NOMO-1 treated with DMSO at 0.1 percent for 48 hours (cell line): Measurements from ENCODE around the gene RXFP4.
"Not testable (repeated sequence)": the region's sequence is repeated elsewhere in the genome, so short reads cannot be mapped to it uniquely, and the experiment has no call there.

Experiments used
- DNase-seq: peaks from one replicate; lab custom pipeline; 2025; ENCODE audit not compliant: unreplicated experiment; lab: John Stamatoyannopoulos, UW

RXFP4 gene

DNA sequence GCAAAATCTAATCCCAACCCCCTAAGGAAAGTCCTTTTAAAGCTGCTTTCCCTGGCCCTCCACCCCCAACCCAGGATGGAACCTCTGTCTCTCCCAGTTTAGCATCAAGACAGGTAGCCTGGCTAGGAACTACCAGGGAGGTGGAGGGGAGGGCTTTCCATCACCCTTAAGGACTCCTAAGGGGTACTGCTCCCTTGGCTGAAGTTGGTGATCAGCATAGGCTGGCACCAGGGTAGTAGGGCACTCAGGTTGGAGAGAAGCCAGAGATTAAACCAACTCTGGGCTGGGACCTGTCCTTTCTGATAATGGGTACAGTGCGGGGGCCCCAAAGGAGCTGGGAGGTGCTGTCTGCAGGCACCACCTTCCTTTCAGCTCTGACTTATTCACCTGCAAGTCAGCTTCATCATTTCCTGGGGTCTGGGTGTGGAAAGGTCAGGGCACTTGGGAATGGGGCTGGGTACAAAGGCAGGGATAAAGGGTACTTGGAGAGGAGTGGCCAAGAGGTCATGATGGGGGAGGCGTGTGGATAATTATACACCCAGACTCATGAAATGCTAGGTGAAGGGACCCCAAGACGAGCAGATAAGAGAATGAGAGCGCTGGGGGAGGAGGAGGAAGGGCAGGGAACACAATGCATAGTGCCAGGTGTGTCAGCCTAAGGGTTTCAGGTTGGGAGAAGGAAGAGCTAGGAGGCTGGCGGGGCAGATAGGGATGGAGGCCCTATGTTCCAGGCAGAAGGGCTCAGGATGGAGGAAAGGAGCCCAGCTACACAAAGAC is 35.7 kb downstream of the RXFP4 start:
- DNase-seq: no peak

DNA sequence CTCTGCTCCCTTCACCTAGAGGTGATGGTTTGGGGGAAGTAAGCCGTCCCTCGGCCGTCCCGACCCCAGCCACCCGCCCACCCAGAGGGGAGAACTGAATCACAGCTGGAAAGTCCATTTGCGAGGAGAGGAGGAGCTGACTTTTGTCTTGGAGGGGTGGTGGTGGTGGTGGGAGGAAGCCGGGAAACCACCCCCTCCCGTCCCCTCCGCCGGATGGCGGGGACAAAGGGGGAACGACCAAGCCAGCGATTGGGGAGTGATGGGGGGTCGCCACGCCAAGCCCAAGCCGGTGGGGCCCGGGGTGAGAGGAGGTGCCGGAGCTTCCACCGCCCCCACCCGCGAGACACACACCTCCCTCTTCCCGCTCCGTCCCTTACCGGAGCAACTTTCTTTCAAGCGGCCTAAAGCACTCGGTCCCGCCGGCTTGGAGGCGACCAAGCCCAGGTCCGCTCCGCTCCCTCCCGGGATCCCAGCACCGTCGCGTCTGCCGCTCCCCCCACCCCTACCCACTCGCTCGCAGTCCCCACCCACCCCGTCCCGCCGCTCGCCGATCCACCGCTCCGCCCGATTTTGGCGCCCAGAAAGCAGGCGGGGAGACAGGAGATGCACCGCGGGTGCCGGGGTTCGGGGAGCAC is 36.4 kb downstream of the RXFP4 start:
- no peak for DNase-seq

DNA sequence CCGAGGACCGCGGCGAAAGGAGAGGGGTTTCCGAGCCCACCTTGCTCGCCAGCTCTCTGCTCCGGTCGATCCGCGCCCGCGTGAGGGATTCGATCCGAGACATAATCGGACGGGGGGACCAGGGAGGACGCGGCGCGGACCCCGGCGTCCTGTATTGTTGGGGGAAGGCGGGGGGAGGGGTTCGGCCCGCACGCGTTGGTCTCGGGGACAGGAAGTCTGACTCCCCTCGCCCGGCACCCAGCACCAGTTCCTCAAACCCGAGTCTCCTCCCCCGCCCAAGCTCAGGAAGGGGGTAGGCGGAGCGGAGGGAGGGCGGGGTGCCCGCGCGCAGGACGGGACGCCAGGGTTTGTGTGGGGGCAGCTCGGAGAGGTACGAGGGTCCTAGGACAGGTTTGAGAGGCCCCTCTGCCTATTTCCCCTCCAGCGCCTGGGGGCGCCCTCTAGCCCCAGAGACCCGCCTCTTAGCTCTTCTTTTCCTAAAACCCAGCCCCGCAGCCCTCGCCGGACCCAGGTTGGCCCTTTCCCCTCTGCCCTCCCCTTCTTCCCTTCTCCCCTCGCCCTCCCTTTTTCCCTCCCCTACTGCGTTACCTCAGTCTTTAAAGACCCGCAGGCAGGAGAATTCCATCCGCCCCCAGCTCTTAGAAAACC is 37.0 kb downstream of the RXFP4 start, which contains the start of gene ARHGEF2:
ARHGEF2 (minus strand) TSS at position 223 of the 648 bp plus-strand sequence; CDS start at position 103, 120 bp downstream.
- DNase-seq: peak; percentile 95

DNA sequence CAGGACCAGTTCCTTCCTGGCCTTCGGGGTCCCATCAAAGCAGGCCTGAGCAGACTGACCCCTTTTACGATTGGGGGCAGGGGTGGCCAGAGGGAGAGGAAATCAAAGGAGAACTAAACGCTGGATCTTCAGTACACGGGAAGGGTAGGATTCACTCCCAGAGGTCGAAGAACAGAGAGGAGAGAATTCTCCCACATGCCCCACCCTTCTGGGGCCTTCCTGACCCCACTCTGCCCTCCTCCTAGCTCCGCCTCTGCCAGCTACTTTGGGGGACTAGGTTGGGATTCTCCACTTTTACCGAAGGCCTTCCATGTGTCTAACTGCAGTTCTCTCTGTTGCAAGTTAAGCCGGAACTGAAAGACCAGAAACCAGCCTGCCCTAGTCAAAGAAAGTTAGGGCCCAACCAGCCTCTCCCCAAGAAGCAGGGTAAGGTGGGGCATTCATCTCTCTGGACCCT is 37.6 kb downstream of the RXFP4 start:
- peak; percentile 48 for DNase-seq

DNA sequence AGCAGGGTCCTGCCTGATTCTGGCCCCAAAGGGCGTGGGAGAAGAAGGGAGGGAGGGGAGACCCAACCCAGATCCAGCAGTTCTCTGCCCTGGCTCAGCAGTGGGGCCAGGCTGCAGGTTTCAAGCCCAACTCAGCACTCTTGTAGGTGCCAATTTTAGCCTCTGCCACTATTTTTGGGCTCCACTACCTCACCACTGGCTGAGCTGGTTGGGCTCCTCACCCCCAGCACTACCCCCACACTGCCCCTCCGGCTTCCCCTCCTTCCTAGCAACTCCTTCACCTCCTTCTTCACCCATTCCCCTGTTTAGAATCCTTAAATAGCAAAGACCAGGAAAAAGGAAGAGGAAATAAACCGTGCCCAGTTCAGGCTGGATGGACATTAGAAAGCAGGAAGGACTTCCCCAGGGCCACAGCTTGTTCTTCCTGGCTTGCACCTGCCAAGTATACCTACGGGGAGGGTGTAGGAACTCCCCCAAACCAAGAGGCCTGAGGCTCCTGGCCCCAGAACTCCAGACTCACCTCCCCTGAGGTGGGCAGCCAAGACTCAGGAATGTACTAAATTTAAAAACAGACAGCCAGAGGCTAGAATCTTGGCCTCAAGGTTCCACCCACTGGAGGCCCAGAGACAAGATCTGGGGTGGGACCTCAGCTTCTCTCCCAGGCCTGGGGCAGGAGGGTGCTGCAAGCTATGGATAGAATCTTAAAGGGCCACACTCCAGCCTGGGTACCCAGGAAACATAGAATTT is 38.3 kb downstream of the RXFP4 start:
- no peak for DNase-seq

DNA sequence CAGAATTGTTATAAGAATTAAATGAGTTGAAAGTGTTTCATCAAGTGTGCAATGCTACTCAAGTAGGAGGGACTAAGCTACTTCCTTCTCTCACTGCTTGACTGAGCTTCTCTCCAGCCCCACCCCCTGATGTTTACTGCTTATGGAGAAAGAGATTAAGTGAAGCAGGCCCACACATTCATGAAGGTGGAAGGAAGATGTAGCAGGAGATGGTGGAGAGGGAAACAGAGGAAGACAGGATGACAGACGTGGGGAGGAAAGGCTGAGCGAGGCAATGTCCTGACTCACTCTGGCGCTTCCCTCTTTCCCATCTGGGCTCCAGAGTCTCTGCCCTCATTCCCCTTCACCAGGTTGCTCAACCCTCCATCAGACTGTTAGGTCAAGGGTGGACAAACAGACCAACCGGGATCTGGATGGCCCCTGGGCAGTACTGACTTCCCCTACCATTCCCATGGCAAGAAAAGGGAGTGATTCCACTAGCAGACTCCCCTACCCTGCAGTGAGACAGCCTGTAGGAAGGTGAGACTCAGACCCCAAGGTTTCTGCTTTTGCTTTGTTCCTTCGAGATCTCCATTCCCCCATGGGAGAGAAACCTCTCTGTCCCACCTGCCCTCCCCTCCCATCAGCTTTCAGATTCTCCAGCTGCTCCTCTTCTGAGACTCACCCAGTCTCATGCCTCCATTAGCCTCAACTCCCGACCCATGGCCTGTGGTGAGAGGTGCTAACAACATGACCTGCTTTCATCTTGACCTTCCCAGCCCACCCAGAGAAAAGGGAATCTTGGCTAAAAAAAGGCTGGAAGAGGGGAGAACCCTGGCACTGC is 40.0 kb downstream of the RXFP4 start:
- peak; percentile 77 for DNase-seq

DNA sequence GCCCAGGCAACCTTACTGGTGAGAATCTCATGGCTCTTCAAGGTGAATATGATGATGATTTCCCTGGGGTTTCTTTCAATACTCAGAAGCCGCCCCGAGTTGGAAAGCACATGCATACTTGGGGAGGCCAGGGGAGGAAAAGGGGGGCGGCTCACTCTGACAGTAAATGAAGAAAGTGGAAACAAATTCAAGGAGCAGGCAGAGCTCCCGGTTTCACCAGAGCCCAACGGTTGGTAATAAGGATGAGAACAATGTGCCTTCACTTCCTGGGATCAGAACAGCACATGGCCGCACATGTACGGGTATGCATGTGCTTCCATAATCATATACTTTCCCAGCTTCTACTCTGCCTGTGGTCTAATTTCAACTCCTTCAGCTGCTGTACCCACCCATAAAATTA is 40.7 kb downstream of the RXFP4 start:
- DNase-seq: no peak

DNA sequence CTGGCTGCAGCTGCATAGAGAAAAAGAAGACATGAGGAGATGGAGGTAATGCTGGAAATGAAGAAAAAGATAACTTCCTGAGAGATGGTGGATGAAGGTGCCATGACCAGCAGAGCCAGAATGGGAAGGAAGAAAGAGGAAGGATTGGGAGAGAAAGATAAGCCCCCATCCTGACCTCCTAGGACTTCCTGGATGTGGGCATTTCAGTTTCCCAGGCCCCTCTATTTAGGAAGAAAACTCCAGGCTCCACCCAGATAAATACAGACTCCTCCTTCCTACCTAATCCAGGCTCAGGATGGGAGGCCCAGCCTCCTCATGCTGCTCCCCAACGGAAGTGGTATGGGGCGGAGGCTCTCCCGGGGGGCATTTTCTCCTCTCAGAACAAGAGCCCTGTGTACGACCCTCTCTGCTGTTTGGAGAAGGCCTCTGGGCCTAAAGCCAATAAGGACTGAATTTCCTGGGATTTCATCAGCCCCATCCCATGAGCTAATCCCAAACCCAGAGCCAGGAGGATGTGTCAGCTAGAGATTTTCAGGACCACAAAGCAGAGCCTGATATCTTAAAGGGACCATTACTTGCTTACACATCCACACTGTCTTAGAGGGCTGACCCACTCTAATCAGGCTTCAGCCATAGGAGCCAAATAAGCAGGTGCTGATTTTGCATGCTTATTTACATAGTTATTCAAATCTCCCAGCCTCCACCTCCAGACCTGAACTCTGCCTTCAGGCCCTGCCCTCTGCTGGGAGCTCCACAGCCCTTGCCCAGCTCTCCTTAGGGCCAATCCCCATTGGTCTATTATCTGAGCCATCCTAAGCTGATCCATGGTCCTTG is 42.0 kb downstream of the RXFP4 start:
- DNase-seq: no peak

DNA sequence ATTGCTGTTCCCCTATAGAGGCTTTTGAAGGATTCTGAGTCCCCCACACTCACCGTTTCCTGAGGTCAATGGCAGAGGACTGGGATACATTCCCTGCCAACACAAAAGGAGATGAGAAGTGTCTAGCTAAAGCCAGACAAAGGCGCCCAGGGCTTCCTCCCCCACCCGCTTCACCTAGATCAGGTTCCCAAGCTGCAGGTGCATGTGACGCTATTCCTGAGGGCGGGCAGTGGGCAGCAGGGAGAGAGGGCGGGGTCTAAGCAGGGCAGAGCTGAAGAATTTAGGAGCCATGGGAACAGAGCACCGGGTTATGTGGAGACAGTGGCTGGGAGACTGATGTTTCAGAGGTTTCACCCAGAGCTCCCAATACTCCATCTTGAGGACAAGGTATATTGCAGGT is 42.9 kb downstream of the RXFP4 start:
- DNase-seq: no peak

DNA sequence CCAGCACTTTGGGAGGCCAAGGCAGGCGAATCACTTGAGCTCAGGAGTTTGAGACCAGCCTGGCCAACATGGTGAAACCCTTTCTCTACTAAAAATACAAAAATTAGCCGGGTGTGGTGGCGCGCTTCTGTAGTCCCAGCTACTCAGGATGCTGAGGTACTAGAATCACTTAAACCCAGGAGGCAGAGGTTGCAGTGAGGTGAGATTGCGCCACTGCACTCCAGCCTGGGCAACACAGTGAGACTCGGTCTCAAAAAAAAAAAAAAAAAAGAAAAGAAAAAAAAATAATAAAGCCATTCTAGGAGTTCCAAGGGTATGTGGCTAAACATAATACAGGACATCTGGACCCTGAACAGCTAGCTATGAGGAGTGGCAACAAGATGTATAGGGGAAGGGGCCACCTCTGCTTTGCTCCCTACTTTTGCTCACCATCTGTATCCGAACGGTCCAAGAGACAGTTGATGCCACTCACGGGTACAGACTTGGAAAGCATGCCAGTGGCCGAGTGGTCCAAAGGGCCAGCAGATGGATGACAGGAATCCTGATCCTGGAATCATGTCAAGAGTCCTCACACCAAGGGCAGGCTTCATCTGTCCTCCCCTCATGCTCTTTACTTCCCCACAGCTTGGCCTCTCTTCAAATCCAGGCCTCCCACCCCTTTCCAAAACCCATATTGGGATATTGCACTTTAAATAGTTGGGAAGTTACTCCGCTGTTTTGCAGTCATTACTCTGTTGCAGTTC is 43.6 kb downstream of the RXFP4 start:
- not testable (repeated sequence) for DNase-seq

DNA sequence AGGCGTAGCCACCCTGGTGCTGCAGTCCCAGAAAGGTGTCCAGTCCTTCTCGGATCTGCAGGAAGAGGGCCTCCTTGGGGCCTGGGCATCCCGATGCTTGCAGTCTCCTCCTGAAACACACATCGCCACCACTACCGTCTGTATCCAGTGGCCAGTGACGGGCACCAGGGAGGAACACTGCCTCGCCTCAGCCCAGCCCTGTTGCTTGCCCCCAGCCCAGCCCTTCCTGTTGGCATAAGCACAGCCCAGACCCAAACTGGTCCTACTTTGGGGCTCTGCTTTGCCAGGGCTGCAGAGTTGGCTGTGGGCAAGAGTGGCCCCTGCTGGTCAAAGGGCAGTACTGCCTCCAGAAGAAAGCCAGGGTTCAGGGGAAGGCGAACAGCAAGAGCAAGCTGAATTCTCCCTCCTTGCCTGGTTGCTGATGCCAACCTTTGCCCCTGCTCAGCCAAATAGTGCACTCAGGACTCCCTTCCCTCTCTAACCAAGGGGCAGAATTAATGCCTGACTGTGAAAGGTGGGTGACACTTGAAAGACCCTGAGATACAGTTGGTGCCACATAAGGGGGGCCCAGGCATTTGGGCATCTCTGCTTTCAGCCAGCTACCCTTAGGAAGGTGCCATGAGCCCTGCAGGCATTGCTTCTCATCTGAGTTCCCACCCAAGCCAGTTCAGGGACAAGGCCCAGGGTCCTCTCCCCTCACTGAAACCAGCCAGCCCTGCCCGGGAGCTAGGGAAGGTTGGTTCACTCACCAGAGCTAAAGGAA is 48.0 kb downstream of the RXFP4 start:
- DNase-seq: peak; percentile 68

DNA sequence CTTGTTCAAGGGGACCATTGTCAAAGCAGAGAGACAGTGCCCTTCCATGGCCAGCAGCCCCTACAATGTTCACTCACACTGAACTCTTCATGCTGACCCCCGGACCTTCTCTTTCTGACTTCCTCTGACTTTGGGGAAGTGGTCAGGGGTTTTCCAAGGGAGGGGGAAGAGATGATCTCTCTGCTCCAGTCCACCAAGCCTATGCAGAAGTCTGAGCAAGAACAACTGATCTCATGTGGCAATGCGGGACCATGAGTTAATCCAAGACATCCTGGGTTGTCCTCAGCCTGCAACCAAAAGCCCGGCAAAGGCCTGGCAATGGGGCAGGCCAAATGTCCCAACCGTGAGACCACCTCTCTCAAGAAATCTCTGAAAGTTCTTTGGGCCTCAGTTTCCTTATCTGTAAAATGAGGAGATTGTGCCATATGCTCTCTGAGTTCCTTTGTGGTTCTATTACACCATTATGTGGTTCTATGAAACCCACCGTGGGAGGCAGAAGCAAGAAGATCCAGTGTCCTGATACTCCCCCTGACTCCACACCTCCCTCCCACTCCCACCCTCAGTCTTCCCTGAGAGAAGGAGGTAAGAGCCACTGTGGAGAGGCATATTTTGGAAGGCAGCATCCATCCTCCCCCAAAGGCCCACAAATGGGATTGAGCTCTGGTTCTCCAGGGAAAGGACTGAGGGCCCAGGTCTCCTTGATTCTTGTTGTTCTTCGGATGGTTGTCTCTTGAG is 48.7 kb downstream of the RXFP4 start:
- DNase-seq: peak; percentile 66
